PC-9 (cell line): ENCODE data around the gene IRX3. TPM values are rescaled to one million over a fixed set of nuclear protein-coding genes. Genes with fewer than 3 reads are reported as not detected.

Experiments used
- BruUV-seq: library from RNA; stranded (reverse); fragments of 400-500 nt; replicated peaks from 2 replicates; lab custom pipeline; 2021; lab: Mats Ljungman, UMichigan
- CTCF ChIA-PET: fragments of 300-600 bp; sonication (Branson Sonifier 250); formaldehyde crosslinking; loops from one replicate; lab custom pipeline; 2022; ENCODE audit warnings: antibody characterized with exemption; lab: Charles Lee
- POLR2A ChIA-PET: fragments of 300-600 bp; sonication (Branson Sonifier 250); formaldehyde crosslinking; loops from one replicate; lab custom pipeline; 2022; ENCODE audit warnings: antibody characterized with exemption; ENCODE audit not compliant: unreplicated experiment; lab: Charles Lee
- DNase-seq, 2 experiments: peaks; one replicate each; pipeline versions ENCODE4 v3.0.0 to v3.0.0-alpha.2; 2015 to 2022; ENCODE audit warnings: mixed read lengths in 1 of 2
- H2AFZ ChIP-seq: fragments of 200-600 bp; sonication (generic); 2 replicates; pipeline ENCODE4 v1.8.1; 2017; ENCODE audit warnings: antibody characterized with exemption
- H3F3A ChIP-seq: fragments of 200-600 bp; sonication (generic); 2 replicates; pipeline ENCODE4 v1.8.1; 2017; ENCODE audit warnings: antibody characterized with exemption, mild to moderate bottlenecking, low read depth; ENCODE audit not compliant: insufficient read depth
- H3K27ac ChIP-seq: fragments of 200-600 bp; sonication (generic); 2 replicates; pipeline ENCODE4 v1.6.1; 2016; ENCODE audit warnings: mixed run types
- H3K27me3 ChIP-seq: fragments of 200-600 bp; sonication (generic); 2 replicates; pipeline ENCODE4 v1.6.1; 2016; ENCODE audit warnings: low read depth, mixed run types; ENCODE audit not compliant: insufficient read depth
- H3K36me3 ChIP-seq: fragments of 200-600 bp; sonication (generic); 2 replicates; pipeline ENCODE4 v1.6.1; 2016; ENCODE audit warnings: low read depth, mixed run types
- H3K4me1 ChIP-seq: fragments of 200-600 bp; sonication (generic); replicated peaks from 2 replicates; pipeline ENCODE4 v1.6.1; 2016; ENCODE audit warnings: mixed run types; ENCODE audit not compliant: insufficient read depth
- H3K4me2 ChIP-seq: fragments of 200-600 bp; sonication (generic); 2 replicates; pipeline ENCODE4 v1.6.1; 2017; ENCODE audit warnings: mixed run types
- H3K4me3 ChIP-seq: fragments of 200-600 bp; sonication (generic); 2 replicates; pipeline ENCODE4 v1.6.1; 2016; ENCODE audit warnings: mixed run types
- H3K79me2 ChIP-seq: fragments of 200-600 bp; sonication (generic); 2 replicates; pipeline ENCODE4 v1.6.1; 2017; ENCODE audit warnings: low read depth, mixed run types
- H3K9me2 ChIP-seq: fragments of 200-600 bp; sonication (generic); 2 replicates; pipeline ENCODE4 v1.8.1; 2017; ENCODE audit warnings: mild to moderate bottlenecking; ENCODE audit not compliant: insufficient read depth
- H3K9me3 ChIP-seq: fragments of 200-600 bp; sonication (generic); 2 replicates; pipeline ENCODE4 v1.8.1; 2016; ENCODE audit warnings: low read depth; ENCODE audit not compliant: insufficient read depth
- H4K20me1 ChIP-seq: fragments of 200-600 bp; sonication (generic); 2 replicates; pipeline ENCODE4 v1.8.1; 2017; ENCODE audit not compliant: insufficient read depth
- EZH2 ChIP-seq: fragments of 200-600 bp; sonication (generic); IDR thresholded peaks from 2 replicates; pipeline ENCODE4 v1.8.0; 2017; ENCODE audit warnings: antibody characterized with exemption, low read depth
- intact Hi-C: fragments of 100-400 bp; cut with micrococcal nuclease; formaldehyde crosslinking; loops from one replicate; pipeline ENCODE4 v1.10.0; 2022; ENCODE audit not compliant: unreplicated experiment
- total RNA-seq: library from RNA; stranded (reverse); gene quantifications from 2 replicates; pipeline ENCODE4 v1.2.3, GENCODE V29; 2021
- TF ChIP-seq, protein P1 (sequence below): fragments of 200-600 bp; sonication (generic); conservative IDR thresholded peaks from 2 replicates; pipeline ENCODE4 v1.6.1; 2017; ENCODE audit warnings: mixed run types, antibody characterized with exemption, mild to moderate bottlenecking, moderate library complexity

IRX3 gene
- total RNA-seq, 1 experiment from 2014 or later: 13.1 TPM

DNA sequence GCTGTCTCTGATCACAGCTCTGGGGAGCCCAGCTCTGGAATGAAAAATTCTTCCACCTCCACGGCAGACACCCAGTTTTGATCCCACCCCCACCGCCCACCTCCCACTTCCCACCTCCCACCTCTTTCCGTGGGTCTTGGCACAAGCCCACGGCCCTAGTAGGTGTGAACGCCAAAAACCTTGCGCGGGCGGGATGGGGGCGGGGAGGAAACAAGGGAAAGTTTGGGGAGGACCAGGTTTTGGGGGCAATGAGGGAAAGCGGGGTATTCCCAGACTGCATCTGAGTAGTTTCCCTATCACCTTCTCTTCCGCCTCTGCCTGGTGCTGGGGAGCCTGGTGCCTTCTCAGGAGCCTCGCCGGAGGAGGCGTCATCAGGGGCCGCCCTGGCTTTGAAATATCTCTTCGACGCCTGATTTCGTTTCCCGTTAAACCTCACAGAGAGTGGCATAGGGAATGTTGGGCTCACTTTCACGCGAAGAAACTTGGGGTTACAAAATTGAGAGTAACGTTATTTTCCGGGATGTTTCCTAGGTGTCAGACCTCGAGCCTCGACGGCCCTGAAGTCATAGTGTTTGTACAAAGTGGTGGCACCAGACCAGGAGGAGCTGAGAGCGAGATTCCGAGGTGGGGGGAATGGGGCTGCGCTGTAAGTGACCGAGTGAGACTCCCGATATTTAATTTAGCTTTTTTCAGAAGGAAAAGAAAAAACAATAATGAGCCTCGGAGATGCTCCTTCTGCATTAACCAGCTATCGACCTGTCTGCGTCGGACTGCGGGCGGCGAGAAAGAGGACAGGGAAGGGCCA, 1.6 kb upstream of the IRX3 start:
- intact Hi-C loops: loop anchor here (5.0 kb wide), 1 partner anchor 261 kb away; no protein-coding TSS in a partner anchor

DNA sequence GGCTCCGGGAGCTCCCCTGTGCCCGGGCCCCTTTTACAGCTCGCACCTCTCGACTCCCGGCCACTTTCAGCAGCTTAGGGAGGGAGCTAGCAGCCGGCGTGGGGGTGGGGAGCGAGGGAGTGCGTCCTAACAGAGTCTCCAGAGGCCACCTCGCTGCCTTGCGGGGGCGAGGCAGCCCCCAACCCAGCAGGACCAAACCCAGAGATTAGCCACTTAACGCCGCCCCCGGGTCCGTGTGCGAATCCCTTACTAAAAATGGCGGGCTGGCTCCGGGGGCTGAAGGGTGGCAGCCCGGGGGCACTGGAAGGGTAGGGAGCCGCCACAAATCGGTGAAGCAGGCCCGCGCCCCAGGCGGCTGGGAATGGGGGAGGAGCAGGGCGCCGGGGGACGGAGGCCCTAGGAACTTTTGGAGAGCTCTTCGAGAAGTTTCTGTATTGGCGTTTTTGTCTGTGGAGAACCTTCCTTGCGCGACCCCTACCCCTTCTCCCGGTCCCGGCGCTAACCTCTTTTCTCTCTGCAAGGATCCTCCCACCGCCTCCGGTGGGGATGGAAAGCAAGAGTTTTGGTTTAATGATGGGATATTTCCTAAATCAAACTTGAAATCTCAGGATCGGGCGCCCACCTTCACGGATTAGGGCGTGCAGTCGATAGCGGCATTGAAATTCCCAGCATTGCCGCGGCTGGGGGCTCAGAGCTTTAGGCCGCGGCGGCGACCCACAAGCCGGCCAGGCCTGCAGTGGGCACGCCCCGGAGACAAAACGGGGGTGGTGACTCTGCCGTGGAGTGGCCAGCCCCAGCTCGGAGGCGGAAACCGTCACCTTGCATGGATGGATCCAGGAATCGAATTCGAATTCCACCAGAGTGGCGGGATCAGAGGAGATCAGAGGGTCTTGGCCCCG, 793 bp upstream of the IRX3 start:
- Histone ChIP-seq H3F3A (peaks cover 10% of the 10 kb centered on the region; the same call in 1 of the 2 replicates), H4K20me1 (no peaks in the 10 kb centered on the region), H3K9me3 (no peaks in the 10 kb centered on the region), H3K4me3 (peak overlapping the region; percentile 98), H3K79me2 (peaks cover 40% of the 10 kb centered on the region), H3K36me3 (no peaks in the 10 kb centered on the region), H3K4me1 (peaks cover 6% of the 10 kb centered on the region), H3K4me2 (peak overlapping the region; percentile 96), H3K9me2 (no peaks in the 10 kb centered on the region), H2AFZ (peak overlapping the region; percentile 94), H3K27ac (peak overlapping the region; percentile 86), H3K27me3 (no peaks in the 10 kb centered on the region)
- DNase-seq: peak in 1 of 2 experiments; percentile 27
- ChIA-PET CTCF (interaction anchor here (0.7 kb wide), 1 partner anchor 11 kb away, joined by 6 read pairs; no protein-coding TSS in a partner anchor), POLR2A (interaction anchor here (0.6 to 0.7 kb wide), 2 partner anchors 137 to 260 kb away, joined by 3 to 4 read pairs; no protein-coding TSS in a partner anchor)
- BruUV-seq: TSS peak; percentile 50
- TF ChIP-seq, protein P1, sequence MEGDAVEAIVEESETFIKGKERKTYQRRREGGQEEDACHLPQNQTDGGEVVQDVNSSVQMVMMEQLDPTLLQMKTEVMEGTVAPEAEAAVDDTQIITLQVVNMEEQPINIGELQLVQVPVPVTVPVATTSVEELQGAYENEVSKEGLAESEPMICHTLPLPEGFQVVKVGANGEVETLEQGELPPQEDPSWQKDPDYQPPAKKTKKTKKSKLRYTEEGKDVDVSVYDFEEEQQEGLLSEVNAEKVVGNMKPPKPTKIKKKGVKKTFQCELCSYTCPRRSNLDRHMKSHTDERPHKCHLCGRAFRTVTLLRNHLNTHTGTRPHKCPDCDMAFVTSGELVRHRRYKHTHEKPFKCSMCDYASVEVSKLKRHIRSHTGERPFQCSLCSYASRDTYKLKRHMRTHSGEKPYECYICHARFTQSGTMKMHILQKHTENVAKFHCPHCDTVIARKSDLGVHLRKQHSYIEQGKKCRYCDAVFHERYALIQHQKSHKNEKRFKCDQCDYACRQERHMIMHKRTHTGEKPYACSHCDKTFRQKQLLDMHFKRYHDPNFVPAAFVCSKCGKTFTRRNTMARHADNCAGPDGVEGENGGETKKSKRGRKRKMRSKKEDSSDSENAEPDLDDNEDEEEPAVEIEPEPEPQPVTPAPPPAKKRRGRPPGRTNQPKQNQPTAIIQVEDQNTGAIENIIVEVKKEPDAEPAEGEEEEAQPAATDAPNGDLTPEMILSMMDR: no peak
- TF ChIP-seq EZH2: no peak
- intact Hi-C loops: loop anchor here (1.0 to 5.0 kb wide), 4 partner anchors 95 to 514 kb away; no protein-coding TSS in a partner anchor

More for the DNA sequence above, 1.6 kb upstream of the IRX3 start:
- no peak for DNase-seq
- H2AFZ ChIP-seq: peak overlapping the region; percentile 94
- CTCF ChIA-PET: no interaction called here
- no peak overlapping the region for H3K27ac ChIP-seq
- no peaks in the 10 kb centered on the region for H3K36me3 ChIP-seq
- H3K4me2 ChIP-seq: peak overlapping the region; percentile 96
- peaks cover 32% of the 10 kb centered on the region for H3K79me2 ChIP-seq
- POLR2A ChIA-PET: interaction anchor here (0.6 to 0.7 kb wide), 3 partner anchors 136 to 1033 kb away, joined by 3 to 4 read pairs (median 4); no protein-coding TSS in a partner anchor
- H3F3A ChIP-seq: peaks cover 10% of the 10 kb centered on the region; the same call in 1 of the 2 replicates
- no peaks in the 10 kb centered on the region for H3K9me2 ChIP-seq
- no peaks in the 10 kb centered on the region for H3K27me3 ChIP-seq
- H3K4me1 ChIP-seq: peaks cover 2% of the 10 kb centered on the region
- TF ChIP-seq, protein P1: no peak
- no peak for TF ChIP-seq EZH2
- no peaks in the 10 kb centered on the region for H3K9me3 ChIP-seq
- H3K4me3 ChIP-seq: peak overlapping the region; percentile 98; the same call in 1 of the 2 replicates
- no TSS peak for BruUV-seq
- H4K20me1 ChIP-seq: no peaks in the 10 kb centered on the region

DNA sequence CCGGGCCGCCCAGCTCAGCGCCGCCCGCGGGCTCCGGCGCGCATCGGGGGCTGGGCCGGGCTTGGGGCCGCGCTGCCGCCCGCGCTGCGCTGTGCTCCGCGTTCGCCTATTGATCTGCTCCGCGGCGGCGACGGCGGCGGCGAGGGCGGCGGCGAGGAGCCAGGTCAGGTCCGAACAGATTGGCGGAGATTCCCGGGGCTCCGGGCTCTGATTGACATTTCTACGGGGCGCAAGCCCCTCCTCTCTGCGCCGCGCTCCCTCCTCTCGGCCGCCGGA, 559 bp downstream of the IRX3 start:
- H3K4me3 ChIP-seq: peak overlapping the region; percentile 98
- ChIA-PET CTCF (no interaction called here), POLR2A (interaction anchor here (0.5 to 0.7 kb wide), 3 partner anchors 324 to 1132 kb away, joined by 3 to 5 read pairs (median 3); no protein-coding TSS in a partner anchor)
- H3F3A ChIP-seq: peaks cover 13% of the 10 kb centered on the region; the same call in 1 of the 2 replicates
- DNase-seq: no peak
- TF ChIP-seq, protein P1: no peak
- TF ChIP-seq EZH2: no peak
- no peaks in the 10 kb centered on the region for H4K20me1 ChIP-seq
- H3K9me3 ChIP-seq: no peaks in the 10 kb centered on the region
- H3K4me1 ChIP-seq: peaks cover 6% of the 10 kb centered on the region
- no TSS peak for BruUV-seq
- peaks cover 40% of the 10 kb centered on the region for H3K79me2 ChIP-seq
- H3K27ac ChIP-seq: peak overlapping the region; percentile 78
- H3K9me2 ChIP-seq: no peaks in the 10 kb centered on the region
- peak overlapping the region; percentile 80 for H2AFZ ChIP-seq
- H3K36me3 ChIP-seq: 0 out of 2 replicates have a peak, but pooled peaks cover 5% of the 10 kb centered on the region
- intact Hi-C loops: loop anchor here (1.0 to 5.0 kb wide), 5 partner anchors 93 to 510 kb away; no protein-coding TSS in a partner anchor
- H3K27me3 ChIP-seq: no peaks in the 10 kb centered on the region
- peak overlapping the region; percentile 96 for H3K4me2 ChIP-seq
